ENCODE data around the gene ATP4A. TPM values are rescaled to one million over a fixed set of nuclear protein-coding genes. Genes with fewer than 3 reads are reported as not detected.

The ATP4A gene
- total RNA-seq, 1 experiment from 2014 or later = not detected

GRCh38 chr19:35525873-35526272, 37.6 kb downstream of the ATP4A start:
- Mint-ChIP-seq H3K9me3 (ENCODE audit: unreplicated experiment) (no peaks in the 10 kb centered on the region), H3K4me3 (ENCODE audit: unreplicated experiment) (no peak overlapping the region), H3K36me3 (ENCODE audit: insufficient read depth, unreplicated experiment) (no peaks in the 10 kb centered on the region), H3K27ac (ENCODE audit: unreplicated experiment) (no peak overlapping the region), H3K4me1 (ENCODE audit: low read depth, unreplicated experiment) (peaks cover 7% of the 10 kb centered on the region), H3K27me3 (ENCODE audit: insufficient read depth, unreplicated experiment) (peaks cover 12% of the 10 kb centered on the region)
- CTCF ChIA-PET = no interaction called here
- POLR2A ChIA-PET = no interaction called here
- Histone ChIP-seq H3K4me3 (ENCODE audit: low read depth, low read length) (no peak overlapping the region), H3K9me3 (no peaks in the 10 kb centered on the region), H3K36me3 (ENCODE audit: control insufficient read depth, insufficient read depth, low read length) (no peaks in the 10 kb centered on the region), H3K27me3 (replicated peaks; ENCODE audit: control insufficient read depth, insufficient read depth, low read length) (no peaks in the 10 kb centered on the region), H3K4me1 (no peaks in the 10 kb centered on the region)
- BruUV-seq (replicated peaks) = no TSS peak
- intact Hi-C loops (cut with micrococcal nuclease; ENCODE audit: unreplicated experiment) = no loop called here
- TF ChIP-seq CTCF (IDR thresholded peaks at IDR 0.05; ENCODE audit: insufficient read depth in 1 of 2, low read depth in 1 of 2, low read length in 1 of 2, severe bottlenecking in 1 of 2, unreplicated experiment in 1 of 2) = no peak
- DNase-seq = no peak

DNA sequence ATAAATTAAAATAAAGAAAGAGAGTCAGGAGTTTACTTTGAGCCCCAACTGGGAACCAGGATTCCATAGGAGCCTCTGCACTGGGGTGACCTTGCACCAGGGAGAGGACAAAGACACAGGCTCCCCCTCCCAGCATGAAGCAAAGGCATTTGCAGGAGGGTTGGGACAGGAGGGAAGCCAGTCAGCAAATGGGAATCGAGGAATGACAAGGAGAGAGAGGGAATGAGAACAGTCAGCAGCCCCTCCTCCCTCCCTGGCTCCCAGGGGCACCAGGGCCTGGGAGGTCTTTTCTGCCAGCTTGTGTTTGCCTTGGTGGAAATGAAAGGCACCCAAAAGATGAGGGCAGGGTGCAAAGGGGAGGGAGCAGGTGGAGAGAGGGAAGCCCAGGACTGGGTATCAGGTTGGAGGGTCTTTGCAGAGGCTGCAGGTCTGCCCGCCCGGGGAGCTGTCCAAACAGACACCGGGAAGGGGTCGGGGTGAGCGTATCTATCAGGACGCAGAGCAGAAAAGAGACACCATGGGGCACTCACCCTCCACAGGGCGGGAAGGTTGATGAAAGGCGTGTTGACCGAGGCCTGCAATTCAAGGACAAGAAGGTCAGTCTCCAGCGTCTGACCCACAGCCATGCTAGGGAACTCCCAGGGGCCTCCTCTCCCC, 39.1 kb downstream of the ATP4A start:
- no peaks in the 10 kb centered on the region for H3K9me3 Mint-ChIP-seq (ENCODE audit: unreplicated experiment)
- no TSS peak for BruUV-seq (replicated peaks)
- no peak for DNase-seq
- H3K27ac Mint-ChIP-seq (ENCODE audit: unreplicated experiment) = no peak overlapping the region
- H3K36me3 Mint-ChIP-seq (ENCODE audit: insufficient read depth, unreplicated experiment) = peaks cover 4% of the 10 kb centered on the region
- CTCF ChIA-PET = no interaction called here
- POLR2A ChIA-PET = no interaction called here
- H3K4me1 ChIP-seq = no peaks in the 10 kb centered on the region
- peaks cover 7% of the 10 kb centered on the region for H3K4me1 Mint-ChIP-seq (ENCODE audit: low read depth, unreplicated experiment)
- intact Hi-C loops (cut with micrococcal nuclease; ENCODE audit: unreplicated experiment) = no loop called here
- TF ChIP-seq CTCF (IDR thresholded peaks at IDR 0.05; ENCODE audit: insufficient read depth in 1 of 2, low read depth in 1 of 2, low read length in 1 of 2, severe bottlenecking in 1 of 2, unreplicated experiment in 1 of 2) = no peak
- H3K27me3 Mint-ChIP-seq (ENCODE audit: insufficient read depth, unreplicated experiment) = peaks cover 12% of the 10 kb centered on the region
- H3K36me3 ChIP-seq (ENCODE audit: control insufficient read depth, insufficient read depth, low read length) = no peaks in the 10 kb centered on the region
- no peaks in the 10 kb centered on the region for H3K27me3 ChIP-seq (replicated peaks; ENCODE audit: control insufficient read depth, insufficient read depth, low read length)
- no peak overlapping the region for H3K4me3 ChIP-seq (ENCODE audit: low read depth, low read length)
- no peak overlapping the region for H3K4me3 Mint-ChIP-seq (ENCODE audit: unreplicated experiment)
- H3K9me3 ChIP-seq = no peaks in the 10 kb centered on the region

GRCh38 chr19:35522745-35523327, 40.6 kb downstream of the ATP4A start:
- no peak for DNase-seq
- H3K36me3 Mint-ChIP-seq (ENCODE audit: insufficient read depth, unreplicated experiment) = peaks cover 5% of the 10 kb centered on the region
- ChIA-PET CTCF (no interaction called here), POLR2A (interaction anchor here (0.6 kb wide), 1 partner anchor 18 kb away, joined by 7 read pairs; no protein-coding TSS in a partner anchor)
- H3K4me1 Mint-ChIP-seq (ENCODE audit: low read depth, unreplicated experiment) = peaks cover 7% of the 10 kb centered on the region
- no peak overlapping the region for H3K27ac Mint-ChIP-seq (ENCODE audit: unreplicated experiment)
- H3K9me3 ChIP-seq = no peaks in the 10 kb centered on the region
- no peak overlapping the region for H3K4me3 Mint-ChIP-seq (ENCODE audit: unreplicated experiment)
- H3K9me3 Mint-ChIP-seq (ENCODE audit: unreplicated experiment) = no peaks in the 10 kb centered on the region
- no peaks in the 10 kb centered on the region for H3K27me3 ChIP-seq (replicated peaks; ENCODE audit: control insufficient read depth, insufficient read depth, low read length)
- no TSS peak for BruUV-seq (replicated peaks)
- intact Hi-C loops (cut with micrococcal nuclease; ENCODE audit: unreplicated experiment) = no loop called here
- peaks cover 5% of the 10 kb centered on the region for H3K27me3 Mint-ChIP-seq (ENCODE audit: insufficient read depth, unreplicated experiment)
- no peaks in the 10 kb centered on the region for H3K36me3 ChIP-seq (ENCODE audit: control insufficient read depth, insufficient read depth, low read length)
- TF ChIP-seq CTCF (IDR thresholded peaks at IDR 0.05; ENCODE audit: insufficient read depth in 1 of 2, low read depth in 1 of 2, low read length in 1 of 2, severe bottlenecking in 1 of 2, unreplicated experiment in 1 of 2) = no peak
- no peak overlapping the region for H3K4me3 ChIP-seq (ENCODE audit: low read depth, low read length)
- no peaks in the 10 kb centered on the region for H3K4me1 ChIP-seq

All from Caco-2 (cell line).